22Rv1 (cell line): ENCODE data around the gene DOK3.

Experiments used
- ZFX ChIP-seq: fragments of 450-650 bp; IDR thresholded peaks from 2 replicates; pipeline ENCODE4 v1.6.1; 2017; ENCODE audit warnings: antibody characterized with exemption, borderline replicate concordance
- TF ChIP-seq, protein P1 (sequence below): fragments of 450-650 bp; IDR thresholded peaks from 2 replicates; pipeline ENCODE4 v1.5.1; 2017; ENCODE audit warnings: mild to moderate bottlenecking

DNA sequence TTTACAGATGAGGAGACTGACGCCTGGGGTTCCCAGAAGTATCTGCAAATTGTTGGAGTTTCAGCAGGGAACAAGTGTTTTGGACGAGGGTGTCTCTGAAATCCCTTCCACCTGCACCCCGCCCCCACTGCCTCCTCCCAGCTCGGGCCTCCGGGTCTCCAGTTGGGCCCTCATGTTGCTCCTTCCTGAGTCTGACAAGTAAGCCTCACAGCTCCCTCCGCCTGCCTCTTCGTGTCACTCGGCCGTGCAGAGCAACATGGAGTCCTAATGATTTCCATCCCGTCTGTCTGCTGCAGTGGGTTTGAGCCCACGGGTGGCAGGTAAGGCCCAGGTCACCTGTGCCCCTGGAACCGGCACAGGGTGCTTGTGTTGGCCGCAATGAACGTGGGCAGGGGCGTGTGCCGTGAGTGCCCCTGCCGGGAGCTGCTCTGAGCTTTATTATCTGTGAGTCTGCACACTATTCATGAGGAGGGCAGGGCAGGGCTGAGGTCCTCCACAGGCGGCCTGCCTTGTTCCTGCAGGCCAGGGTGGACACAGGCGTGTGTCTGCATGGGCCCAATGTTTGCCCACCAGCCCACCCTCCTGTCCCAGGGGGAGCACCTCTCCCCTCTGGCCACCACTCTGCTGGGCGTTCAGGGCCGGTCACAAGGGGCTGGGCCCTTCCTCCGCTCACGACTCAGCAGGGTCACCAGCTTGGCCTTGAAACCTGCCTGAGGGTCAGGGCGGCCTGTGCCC is 6.1 kb downstream of the DOK3 start:
- TF ChIP-seq, protein P1, sequence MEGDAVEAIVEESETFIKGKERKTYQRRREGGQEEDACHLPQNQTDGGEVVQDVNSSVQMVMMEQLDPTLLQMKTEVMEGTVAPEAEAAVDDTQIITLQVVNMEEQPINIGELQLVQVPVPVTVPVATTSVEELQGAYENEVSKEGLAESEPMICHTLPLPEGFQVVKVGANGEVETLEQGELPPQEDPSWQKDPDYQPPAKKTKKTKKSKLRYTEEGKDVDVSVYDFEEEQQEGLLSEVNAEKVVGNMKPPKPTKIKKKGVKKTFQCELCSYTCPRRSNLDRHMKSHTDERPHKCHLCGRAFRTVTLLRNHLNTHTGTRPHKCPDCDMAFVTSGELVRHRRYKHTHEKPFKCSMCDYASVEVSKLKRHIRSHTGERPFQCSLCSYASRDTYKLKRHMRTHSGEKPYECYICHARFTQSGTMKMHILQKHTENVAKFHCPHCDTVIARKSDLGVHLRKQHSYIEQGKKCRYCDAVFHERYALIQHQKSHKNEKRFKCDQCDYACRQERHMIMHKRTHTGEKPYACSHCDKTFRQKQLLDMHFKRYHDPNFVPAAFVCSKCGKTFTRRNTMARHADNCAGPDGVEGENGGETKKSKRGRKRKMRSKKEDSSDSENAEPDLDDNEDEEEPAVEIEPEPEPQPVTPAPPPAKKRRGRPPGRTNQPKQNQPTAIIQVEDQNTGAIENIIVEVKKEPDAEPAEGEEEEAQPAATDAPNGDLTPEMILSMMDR, result no peak
- no peak for TF ChIP-seq ZFX
